GM12892 (cell line): ENCODE measurements around the gene LHX4.

Source experiments
- DNase-seq: peaks from one replicate; pipeline ENCODE4 v3.0.0; 2011; ENCODE audit not compliant: insufficient read length
- FAIRE-seq: peaks from 2 replicates; lab custom pipeline; 2011; peaks lifted over from hg19 to GRCh38; lab: Jason Lieb, UNC
- POLR2A ChIP-seq: IDR thresholded peaks from 2 replicates; pipeline ENCODE4 v1.6.1; 2011; ENCODE audit warnings: low read depth, low read length, control low read depth
- POLR2AphosphoS5 ChIP-seq: IDR thresholded peaks from 2 replicates; pipeline ENCODE4 v1.6.1; 2011; ENCODE audit warnings: low read depth, low read length, control low read depth
- TAF1 ChIP-seq: IDR thresholded peaks from 2 replicates; pipeline ENCODE4 v1.6.1; 2011; ENCODE audit warnings: low read depth, mild to moderate bottlenecking, control low read depth, low read length, borderline replicate concordance

Gene LHX4

GRCh38 chr1:180260541-180260940 is 30.5 kb downstream of the LHX4 start:
- no peak for TF ChIP-seq TAF1
- DNase-seq (no peak), FAIRE-seq (no peak)

DNA sequence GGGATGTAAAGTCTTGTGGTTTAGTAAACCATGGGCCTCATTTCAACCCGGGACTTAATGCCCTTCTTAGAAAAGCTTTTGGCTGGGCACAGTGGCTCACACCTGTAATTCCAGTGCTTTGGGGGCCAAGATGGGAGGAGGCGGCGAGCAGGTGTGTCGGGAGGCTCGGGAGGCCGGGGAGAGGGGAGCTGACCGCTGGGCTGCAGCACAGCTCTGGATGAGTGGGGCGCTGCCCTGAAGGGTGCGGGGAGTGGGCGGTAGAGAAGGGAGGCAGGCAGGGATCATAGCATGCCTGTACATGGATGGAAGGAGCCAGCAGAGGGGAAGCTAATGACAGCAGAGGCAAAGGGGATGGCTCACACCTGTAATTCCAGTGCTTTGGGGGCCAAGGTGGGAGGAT is 31.0 kb downstream of the LHX4 start:
- FAIRE-seq (no peak), DNase-seq (no peak)
- no peak for TF ChIP-seq TAF1

GRCh38 chr1:180261524-180262155 is 31.6 kb downstream of the LHX4 start:
- TF ChIP-seq POLR2AphosphoS5 (no peak), POLR2A (no peak), TAF1 (no peak)
- DNase-seq (no peak), FAIRE-seq (no peak)

GRCh38 chr1:180262628-180263488 is 32.8 kb downstream of the LHX4 start:
- DNase-seq = no peak
- no peak for TF ChIP-seq POLR2AphosphoS5
- no peak for FAIRE-seq

GRCh38 chr1:180264595-180264994 is 34.5 kb downstream of the LHX4 start:
- FAIRE-seq = no peak

DNA sequence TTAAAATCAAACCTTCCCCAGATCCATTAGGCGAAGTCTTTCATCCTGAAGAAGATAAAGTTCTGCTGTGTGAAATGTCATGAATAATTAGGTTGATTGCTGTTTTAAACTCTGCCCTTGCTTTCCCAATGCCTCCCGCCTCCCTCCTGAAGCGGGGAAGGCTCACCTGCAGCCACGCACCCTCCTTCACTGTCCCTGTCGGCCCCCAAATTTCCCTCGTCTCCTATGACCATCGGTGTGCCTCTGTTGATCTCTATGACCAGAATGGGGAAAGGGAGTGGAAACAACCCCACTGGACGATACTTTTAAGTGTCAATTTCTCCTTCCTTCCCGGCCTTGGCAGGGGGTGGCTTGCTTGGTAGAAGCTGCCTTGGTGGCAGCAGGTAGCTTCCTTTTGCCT is 35.1 kb downstream of the LHX4 start:
- no peak for FAIRE-seq
- DNase-seq = no peak
- TF ChIP-seq TAF1 = no peak
- TF ChIP-seq POLR2AphosphoS5 = no peak
- TF ChIP-seq POLR2A = no peak

More at GRCh38 chr1:180264595-180264994, 34.5 kb downstream of the LHX4 start:
- no peak for DNase-seq
- TF ChIP-seq POLR2A (no peak), TAF1 (no peak), POLR2AphosphoS5 (no peak)

DNA sequence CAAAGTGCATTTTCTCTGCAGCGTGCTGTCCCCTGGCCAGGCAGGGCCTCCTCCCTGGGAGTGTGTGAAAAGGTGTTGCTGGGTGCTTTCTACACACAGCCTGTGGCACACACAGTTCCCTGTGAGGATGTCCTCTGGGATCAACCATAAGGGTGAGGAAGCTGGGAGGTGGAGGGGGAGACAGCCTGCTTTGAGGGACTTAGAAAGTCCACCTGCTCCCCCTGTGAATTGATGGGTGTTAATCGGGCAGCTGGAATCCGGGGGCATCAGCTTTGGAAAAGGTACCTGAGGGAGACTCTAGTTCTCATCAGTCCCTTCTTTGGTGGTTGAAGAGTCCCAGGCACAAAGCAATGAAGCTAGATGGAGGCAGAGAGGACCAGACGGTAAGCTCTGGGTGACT is 35.8 kb downstream of the LHX4 start:
- no peak for TF ChIP-seq POLR2AphosphoS5
- no peak for TF ChIP-seq TAF1
- TF ChIP-seq POLR2A = no peak
- FAIRE-seq = no peak
- DNase-seq = no peak

GRCh38 chr1:180266275-180267210 is 36.5 kb downstream of the LHX4 start:
- FAIRE-seq (no peak), DNase-seq (no peak)
- TF ChIP-seq POLR2AphosphoS5 (no peak), POLR2A (no peak), TAF1 (no peak)

- TF ChIP-seq POLR2A (no peak), POLR2AphosphoS5 (no peak)
- no peak for FAIRE-seq
- DNase-seq = no peak
Measured at GRCh38 chr1:180267211-180267561, 37.1 kb downstream of the LHX4 start.

DNA sequence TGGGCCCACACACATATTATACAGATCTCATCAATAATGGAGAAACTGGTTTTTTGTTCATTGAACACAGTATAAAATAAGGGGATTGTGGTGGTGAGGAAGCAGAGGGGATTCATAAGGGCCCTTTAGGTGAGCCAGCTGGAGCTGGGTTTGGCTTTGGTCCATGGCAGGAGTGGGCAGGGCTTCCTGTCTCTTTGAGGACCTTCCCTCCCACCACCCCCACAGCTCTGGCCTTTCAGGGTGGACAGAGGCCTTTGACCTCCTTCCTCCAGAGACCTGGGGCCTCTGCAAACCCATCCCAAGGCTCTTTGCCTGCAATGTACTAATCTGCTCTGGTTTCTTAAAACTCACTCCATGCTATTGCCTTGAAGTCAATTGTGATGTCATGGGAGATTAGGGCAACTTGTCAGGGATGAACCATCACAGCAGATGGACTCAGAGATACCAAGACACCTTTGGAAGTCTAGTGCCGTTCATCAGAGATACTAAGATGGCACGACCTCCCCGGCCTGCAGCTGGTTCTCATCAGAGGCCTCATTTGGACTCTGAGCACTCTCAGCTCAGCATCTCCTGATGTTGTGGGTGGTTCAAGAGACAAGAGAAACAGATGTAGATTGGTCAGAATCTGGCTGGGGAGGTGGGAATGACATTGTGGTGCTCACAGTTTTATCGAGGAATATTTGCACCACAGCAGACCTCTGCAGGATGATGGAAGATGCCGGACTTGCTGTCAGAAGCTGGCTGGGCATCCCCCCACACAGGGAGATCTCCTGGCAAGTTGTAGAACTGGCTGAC is 37.9 kb downstream of the LHX4 start:
- no peak for DNase-seq
- TF ChIP-seq POLR2AphosphoS5 (no peak), TAF1 (no peak), POLR2A (no peak)
- FAIRE-seq = no peak

DNA sequence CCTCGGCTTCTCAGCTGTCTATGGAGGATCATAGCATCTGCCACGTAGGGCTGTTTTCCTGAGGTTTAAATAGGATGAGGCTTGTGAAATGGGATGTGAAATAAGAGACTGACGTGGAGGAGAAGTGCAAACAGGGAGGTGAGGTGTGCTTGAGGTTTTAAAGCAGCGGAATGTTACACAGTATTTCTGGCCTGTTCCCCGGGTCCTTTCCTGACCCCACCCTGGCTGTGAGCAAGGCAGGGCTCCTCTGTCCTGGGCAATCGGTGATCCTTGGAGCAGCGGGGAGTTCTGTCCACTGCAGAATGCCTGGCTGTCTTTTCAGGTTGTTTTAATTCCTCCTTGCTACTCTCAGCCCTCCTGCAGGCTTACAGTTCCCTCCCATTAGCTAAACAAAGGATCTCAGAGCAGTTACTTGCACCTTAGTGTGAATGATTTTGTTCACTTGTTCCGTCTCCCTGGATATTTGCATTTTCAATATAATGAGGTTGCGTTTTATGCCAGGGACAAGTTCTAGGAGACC is 38.6 kb downstream of the LHX4 start:
- FAIRE-seq = no peak
- TF ChIP-seq POLR2AphosphoS5 (no peak), POLR2A (no peak), TAF1 (no peak)
- no peak for DNase-seq
